Lower lobe of right lung (tissue), 2 donors: ENCODE results near the gene GHR. TPM values are rescaled to one million over a fixed set of nuclear protein-coding genes. Genes with fewer than 3 reads are reported as not detected.

Source experiments
- ATAC-seq, 2 donors: fragments of 200-7000 bp; cut with Tn5 transposase; one replicate each; pipeline ENCODE4 v1.9.1; 2020 to 2022; ENCODE audit warnings: mild to moderate bottlenecking in 2 of 2, moderate library complexity in 2 of 2
- DNase-seq: peaks from one replicate; pipeline ENCODE4 v3.0.0-alpha.2; 2020
- H3K27ac ChIP-seq: fragments of 200-600 bp; one replicate; pipeline ENCODE4 v1.8.0; 2022
- H3K27me3 ChIP-seq: fragments of 200-600 bp; one replicate; pipeline ENCODE4 v1.8.0; 2022; ENCODE audit warnings: low read depth
- H3K36me3 ChIP-seq: fragments of 200-600 bp; one replicate; pipeline ENCODE4 v1.8.0; 2022; ENCODE audit warnings: mild to moderate bottlenecking
- H3K4me1 ChIP-seq: fragments of 200-600 bp; one replicate; pipeline ENCODE4 v1.8.0; 2022
- H3K4me3 ChIP-seq: fragments of 200-600 bp; one replicate; pipeline ENCODE4 v1.8.0; 2022; ENCODE audit warnings: mild to moderate bottlenecking
- H3K9me3 ChIP-seq: fragments of 200-600 bp; one replicate; pipeline ENCODE4 v1.8.0; 2022
- CTCF ChIP-seq: fragments of 200-600 bp; IDR thresholded peaks from one replicate; pipeline ENCODE4 v1.8.0; 2022; ENCODE audit warnings: antibody characterized with exemption, mild to moderate bottlenecking
- intact Hi-C: fragments of 100-400 bp; cut with DNase I; formaldehyde crosslinking; loops from one replicate; pipeline ENCODE4 v1.11.0; 2022
- total RNA-seq: library from RNA; stranded (reverse); fragmentation: NEBNext Ultra II Directional; extraction: Animal tissue kit (Norgen Biotek cat#: 25700); gene quantifications from one replicate; pipeline ENCODE4 v1.2.1, GENCODE V29; 2021
- donor health status: DM: no; HTN: yes; CAD: no; lungs with severe emphysema.

The GHR gene
- total RNA-seq, 1 donor from 2014 or later: 5.2 TPM

- no peak for DNase-seq
- no peak for TF ChIP-seq CTCF
- no peaks in the 10 kb centered on the region for H3K9me3 ChIP-seq
- peak in 1 of 2 donors; percentile 18 for ATAC-seq
- H3K27ac ChIP-seq: no peak overlapping the region
- H3K4me1 ChIP-seq: no peaks in the 10 kb centered on the region
- intact Hi-C loops: no loop called here
- H3K4me3 ChIP-seq: no peak overlapping the region
- no peaks in the 10 kb centered on the region for H3K36me3 ChIP-seq
- H3K27me3 ChIP-seq: no peaks in the 10 kb centered on the region
These were observed 63.8 kb downstream of the GHR start for GRCh38 chr5:42487077-42487476.

GRCh38 chr5:42487821-42488220 lies 64.6 kb downstream of the GHR start:
- Histone ChIP-seq H3K27ac (no peak overlapping the region), H3K27me3 (no peaks in the 10 kb centered on the region), H3K9me3 (no peaks in the 10 kb centered on the region), H3K4me1 (no peaks in the 10 kb centered on the region), H3K36me3 (no peaks in the 10 kb centered on the region), H3K4me3 (no peak overlapping the region)
- no peak for TF ChIP-seq CTCF
- intact Hi-C loops: no loop called here
- ATAC-seq (no peak), DNase-seq (no peak)

- DNase-seq (no peak), ATAC-seq (no peak)
- Histone ChIP-seq H3K27me3 (no peaks in the 10 kb centered on the region), H3K27ac (no peak overlapping the region), H3K4me3 (no peak overlapping the region), H3K9me3 (no peaks in the 10 kb centered on the region), H3K4me1 (no peaks in the 10 kb centered on the region), H3K36me3 (no peaks in the 10 kb centered on the region)
- no peak for TF ChIP-seq CTCF
- intact Hi-C loops: no loop called here
These were observed 67.6 kb downstream of the GHR start for GRCh38 chr5:42490831-42491230.

GRCh38 chr5:42491699-42492098 lies 68.5 kb downstream of the GHR start:
- DNase-seq (no peak), ATAC-seq (no peak)
- no peak overlapping the region for H3K27ac ChIP-seq

GRCh38 chr5:42492974-42493373 lies 69.7 kb downstream of the GHR start:
- Histone ChIP-seq H3K27ac (no peak overlapping the region), H3K27me3 (no peaks in the 10 kb centered on the region), H3K9me3 (no peaks in the 10 kb centered on the region), H3K4me3 (no peak overlapping the region), H3K36me3 (no peaks in the 10 kb centered on the region), H3K4me1 (no peaks in the 10 kb centered on the region)
- intact Hi-C loops: no loop called here
- no peak for TF ChIP-seq CTCF
- DNase-seq: no peak
- no peak for ATAC-seq

More at GRCh38 chr5:42491699-42492098, 68.5 kb downstream of the GHR start:
- Histone ChIP-seq H3K9me3 (no peaks in the 10 kb centered on the region), H3K36me3 (no peaks in the 10 kb centered on the region), H3K27me3 (no peaks in the 10 kb centered on the region), H3K4me1 (no peaks in the 10 kb centered on the region), H3K4me3 (no peak overlapping the region)
- TF ChIP-seq CTCF: no peak
- intact Hi-C loops: no loop called here

GRCh38 chr5:42494414-42494813 lies 71.2 kb downstream of the GHR start:
- Histone ChIP-seq H3K27me3 (no peaks in the 10 kb centered on the region), H3K27ac (no peak overlapping the region)

More at GRCh38 chr5:42494414-42494813, 71.2 kb downstream of the GHR start:
- ATAC-seq (no peak), DNase-seq (no peak)
- intact Hi-C loops: no loop called here
- Histone ChIP-seq H3K9me3 (no peaks in the 10 kb centered on the region), H3K4me1 (no peaks in the 10 kb centered on the region), H3K4me3 (no peak overlapping the region), H3K36me3 (no peaks in the 10 kb centered on the region)
- TF ChIP-seq CTCF: no peak
